NCI-H1930 (cell line): ENCODE results near the gene SLMAP.

Experiments
- DNase-seq, 2 experiments: peaks; one replicate each; lab custom pipeline; 2025; lab: John Stamatoyannopoulos, UW

Gene SLMAP, protein sequence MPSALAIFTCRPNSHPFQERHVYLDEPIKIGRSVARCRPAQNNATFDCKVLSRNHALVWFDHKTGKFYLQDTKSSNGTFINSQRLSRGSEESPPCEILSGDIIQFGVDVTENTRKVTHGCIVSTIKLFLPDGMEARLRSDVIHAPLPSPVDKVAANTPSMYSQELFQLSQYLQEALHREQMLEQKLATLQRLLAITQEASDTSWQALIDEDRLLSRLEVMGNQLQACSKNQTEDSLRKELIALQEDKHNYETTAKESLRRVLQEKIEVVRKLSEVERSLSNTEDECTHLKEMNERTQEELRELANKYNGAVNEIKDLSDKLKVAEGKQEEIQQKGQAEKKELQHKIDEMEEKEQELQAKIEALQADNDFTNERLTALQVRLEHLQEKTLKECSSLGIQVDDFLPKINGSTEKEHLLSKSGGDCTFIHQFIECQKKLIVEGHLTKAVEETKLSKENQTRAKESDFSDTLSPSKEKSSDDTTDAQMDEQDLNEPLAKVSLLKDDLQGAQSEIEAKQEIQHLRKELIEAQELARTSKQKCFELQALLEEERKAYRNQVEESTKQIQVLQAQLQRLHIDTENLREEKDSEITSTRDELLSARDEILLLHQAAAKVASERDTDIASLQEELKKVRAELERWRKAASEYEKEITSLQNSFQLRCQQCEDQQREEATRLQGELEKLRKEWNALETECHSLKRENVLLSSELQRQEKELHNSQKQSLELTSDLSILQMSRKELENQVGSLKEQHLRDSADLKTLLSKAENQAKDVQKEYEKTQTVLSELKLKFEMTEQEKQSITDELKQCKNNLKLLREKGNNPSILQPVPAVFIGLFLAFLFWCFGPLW

DNA sequence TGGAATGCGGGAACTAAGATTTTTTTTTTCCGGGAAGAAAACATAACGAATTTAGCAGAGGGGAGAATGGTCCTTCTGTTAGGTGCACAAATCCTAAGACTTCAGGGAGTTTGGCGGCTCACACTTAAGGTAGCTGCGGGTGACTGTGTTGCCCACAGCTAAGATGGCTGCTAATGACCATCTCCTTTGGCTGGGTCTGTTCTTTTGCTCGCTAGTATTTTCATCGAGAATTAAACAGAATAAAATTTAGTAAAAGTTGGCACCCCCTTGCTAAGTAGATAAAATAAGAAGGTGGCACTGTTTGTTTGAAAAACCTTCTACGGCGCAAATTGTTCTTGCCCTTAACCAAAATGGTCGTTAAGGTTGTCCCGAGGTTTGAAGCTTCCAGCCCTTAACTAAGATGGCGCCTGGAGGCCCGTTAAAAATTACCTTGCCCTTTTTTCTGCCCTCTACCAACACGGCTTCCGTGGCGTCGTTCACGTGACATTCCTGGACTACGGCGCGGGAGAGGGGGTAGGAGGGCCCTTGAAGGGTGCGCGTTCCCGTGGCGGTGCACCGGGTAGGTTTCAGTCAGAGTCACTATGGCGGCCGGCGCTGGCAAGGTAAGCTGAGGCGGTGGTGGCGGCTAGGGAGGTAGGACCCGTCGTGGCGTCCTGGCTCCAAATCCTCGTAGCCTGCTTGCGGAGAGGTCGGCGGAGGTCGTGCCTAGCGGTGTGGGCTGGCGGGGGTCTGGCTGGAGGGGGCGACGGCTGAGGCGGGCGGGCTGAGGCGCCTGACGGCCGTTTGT, at the start of gene SLMAP:
SLMAP (plus strand) TSS at position 569 of the 787 bp plus-strand sequence. CDS start 1,343 bp downstream, outside the sequence.
- DNase-seq = peak; percentile 85 to 90

DNA sequence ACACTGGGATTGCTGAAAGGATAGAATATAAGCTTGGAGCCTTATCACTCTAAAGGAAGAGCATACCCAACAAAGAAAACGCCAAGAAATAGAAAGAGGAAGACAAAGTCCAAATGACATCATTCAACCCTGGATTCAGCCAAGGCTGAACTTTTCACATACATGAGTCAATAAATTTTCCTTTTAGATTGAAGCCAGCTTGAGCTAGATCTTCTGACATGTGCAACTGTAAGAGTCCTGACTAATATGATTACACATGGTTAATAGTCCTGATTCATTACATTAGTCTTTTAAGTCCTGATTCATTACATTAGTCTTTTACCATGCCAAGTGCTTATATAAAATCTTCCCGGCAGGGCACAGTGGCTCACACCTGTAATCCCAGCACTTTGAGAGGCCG, 49.6 kb upstream of the SLMAP start:
- DNase-seq = no peak

DNA sequence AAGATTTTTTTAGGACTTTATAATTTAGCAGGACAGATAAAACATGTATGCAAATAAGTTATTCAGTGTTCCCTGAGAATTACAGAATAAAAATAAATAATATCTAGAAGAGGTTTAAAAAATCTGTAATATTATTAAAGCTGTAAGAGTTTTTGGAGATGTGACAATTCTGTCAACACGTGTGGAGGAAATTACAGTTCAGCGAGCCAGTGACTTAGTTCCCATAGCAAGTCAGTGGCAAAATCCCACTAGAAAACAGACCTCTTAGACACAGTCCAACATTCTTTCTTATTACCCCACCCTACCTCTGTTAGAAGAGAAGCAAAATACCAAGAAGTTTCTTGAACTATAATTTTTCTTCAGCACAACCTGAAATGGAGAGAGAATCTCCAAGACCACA, 47.1 kb upstream of the SLMAP start:
- no peak for DNase-seq

DNA sequence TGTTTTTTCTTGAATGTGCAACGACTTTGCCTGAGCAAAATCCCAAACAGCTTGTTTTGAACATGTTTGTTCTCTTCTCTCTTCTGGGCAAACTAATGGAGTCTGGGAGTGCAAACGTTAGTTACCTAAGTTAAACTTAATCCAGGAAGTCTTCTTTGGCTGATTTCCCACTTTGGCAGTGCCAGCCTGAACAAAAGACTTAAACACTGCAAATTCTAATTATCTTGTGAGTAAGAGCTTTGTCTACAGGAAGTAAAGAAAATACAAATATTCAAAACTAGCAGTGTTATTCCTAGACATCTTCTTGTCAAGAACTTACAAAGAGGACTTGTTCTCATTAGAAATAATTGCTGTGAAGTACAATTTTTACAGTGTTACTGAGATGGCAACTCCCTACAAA, 46.5 kb upstream of the SLMAP start:
- no peak for DNase-seq

DNA sequence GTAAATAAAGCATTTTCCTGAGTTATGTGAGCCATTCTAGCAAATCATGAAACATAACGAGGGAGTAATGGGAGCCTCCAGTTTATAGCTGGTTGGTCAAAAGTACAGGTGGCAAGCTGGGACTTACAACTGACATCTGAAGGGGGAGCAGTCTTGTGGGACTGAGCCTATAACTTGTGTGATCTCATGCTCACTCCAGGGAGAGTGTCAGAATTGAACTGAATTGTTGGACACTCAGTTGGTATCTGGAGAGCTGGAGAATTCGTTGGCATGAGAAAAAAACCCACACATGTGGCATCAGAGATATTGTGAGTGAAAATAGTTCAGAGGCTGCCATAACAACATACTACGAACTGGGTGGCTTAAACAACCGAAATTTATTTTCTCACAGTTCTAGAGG, 40.4 kb upstream of the SLMAP start:
- no peak for DNase-seq

DNA sequence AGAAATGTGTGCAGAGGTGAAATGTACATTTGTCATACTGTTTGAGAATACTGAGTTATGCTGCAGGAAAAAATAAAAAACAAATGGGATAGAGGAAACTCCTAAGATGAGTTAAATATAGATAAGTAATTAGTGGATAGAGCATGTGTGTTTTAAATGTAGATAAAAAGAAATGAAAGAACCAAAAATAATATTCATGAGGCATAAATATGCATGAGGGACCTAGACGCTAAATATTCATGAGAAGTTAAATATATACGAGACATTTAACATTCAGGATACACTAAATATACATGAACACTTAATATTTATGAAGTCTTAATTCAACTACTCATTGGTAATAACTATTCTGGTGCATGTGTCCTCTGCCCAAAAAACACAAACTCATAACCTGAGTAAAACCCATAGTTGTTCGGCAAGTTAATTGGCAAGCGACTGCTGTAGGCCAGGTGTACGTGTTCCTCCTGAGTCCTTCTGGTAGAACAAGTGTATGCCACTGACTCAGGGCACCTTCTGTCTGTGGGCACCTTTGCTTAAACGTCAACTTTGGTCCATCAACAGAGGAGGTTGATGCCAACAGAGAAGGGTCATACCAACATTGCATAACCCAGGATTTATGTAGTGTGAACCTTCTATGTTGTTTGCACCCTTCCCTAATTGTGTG, 38.8 kb upstream of the SLMAP start:
- no peak for DNase-seq

DNA sequence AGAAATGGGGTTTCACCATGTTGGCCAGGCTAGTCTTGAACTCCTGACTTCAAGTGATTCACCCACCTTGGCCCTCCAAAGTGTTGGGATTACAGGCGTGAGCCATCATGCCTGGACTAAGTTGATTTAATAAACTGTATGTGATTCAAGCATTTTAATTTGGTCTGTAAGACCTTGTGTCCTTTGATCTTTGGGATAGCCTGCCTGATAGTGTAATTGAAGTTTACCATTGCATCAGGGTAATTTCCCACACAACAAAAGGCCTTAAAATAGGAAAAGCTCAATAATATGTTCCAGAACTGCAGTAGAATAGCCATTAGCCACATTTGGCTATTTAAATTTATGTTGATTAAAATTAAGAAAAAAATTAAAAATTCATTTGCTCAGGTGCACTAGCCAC, 38.0 kb upstream of the SLMAP start:
- DNase-seq = no peak

DNA sequence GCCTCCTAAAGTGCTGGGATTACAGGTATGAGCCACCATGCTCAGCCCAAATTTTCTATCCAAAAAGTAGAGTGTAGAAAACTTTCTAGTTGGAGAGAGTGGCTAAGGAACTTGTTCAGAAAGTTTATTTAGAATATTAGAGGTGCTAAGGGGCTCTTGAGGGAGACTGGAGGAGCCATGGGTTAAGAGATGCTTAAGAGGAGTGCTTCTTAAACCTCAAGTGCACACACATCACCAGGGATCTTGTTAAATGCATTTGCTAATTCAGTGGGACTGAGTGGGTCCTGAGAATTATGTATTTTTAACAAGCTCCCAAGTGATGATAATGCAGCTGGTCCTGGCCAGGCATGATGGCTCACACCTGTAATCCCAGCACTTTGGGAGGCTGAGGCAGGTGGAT, 29.7 kb upstream of the SLMAP start:
- no peak for DNase-seq

DNA sequence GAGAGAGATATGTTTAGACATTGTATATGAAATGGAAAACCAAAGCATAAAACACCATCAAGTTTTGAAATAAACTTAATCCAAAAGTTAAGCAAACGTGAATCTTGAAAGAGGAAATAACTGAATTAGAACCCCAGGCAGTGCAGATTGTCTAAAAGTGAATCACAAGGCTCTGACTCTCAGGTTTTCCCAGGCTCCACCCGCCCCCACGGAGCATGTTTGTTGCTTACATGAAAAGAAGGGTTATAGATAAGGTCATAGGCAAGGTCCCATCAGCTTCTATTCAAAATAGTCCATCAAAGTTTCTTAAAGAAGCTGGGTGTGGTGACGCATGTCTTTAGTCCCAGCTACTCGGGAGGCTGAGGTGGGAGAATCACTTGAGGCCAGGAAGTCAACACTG, 29.0 kb upstream of the SLMAP start:
- no peak for DNase-seq

DNA sequence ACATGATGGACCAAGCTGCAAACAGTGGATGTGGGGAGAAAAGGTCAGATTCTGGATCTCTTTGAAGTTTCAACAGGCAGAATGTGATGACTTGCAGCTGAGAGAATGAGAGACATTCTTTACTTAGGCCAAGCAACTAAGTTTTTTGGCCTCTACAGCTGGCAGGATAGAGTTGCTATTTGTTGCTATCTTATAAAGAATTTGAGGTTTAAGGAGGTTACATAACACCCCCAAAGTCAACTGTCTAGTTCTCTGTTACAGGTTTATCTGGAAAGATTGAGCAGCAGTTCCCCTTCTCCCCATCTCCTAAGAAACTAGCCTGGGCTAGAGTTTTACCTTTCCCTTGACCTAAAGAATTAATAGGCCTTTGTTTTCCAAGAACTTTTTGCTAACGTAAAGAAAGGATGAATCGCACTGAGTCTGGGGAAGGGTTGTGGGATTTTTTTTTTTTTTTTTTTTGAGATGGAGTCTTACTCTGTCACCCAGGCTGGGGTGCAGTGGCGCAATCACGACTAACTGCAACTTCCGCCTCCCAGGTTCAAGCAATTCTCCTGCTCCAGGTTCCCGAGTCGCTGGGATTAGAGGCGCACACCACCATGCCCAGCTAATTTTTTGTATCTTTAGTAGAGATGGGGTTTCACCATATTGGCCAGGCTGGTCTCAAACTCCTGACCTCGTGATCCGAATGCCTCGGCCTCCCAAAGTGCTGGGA, 26.6 kb upstream of the SLMAP start:
- no peak for DNase-seq

DNA sequence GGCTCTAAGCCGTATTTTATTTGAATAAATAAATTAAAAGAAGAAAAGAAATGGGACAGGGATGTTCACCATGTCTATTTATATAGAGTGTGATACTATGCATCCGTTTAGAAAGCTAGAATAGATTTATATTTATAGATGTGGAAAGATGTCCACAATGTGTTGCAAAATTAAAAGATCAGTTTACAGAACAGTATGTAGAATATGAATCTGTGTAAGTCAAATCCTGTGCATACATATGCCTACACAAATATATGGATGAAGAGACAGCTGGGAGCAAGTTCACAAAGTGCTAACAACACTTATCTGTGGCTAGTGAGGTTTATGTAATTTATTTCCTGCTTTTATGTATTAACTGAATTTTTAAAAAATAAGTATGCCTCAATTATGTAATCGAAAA, 25.4 kb upstream of the SLMAP start:
- no peak for DNase-seq

DNA sequence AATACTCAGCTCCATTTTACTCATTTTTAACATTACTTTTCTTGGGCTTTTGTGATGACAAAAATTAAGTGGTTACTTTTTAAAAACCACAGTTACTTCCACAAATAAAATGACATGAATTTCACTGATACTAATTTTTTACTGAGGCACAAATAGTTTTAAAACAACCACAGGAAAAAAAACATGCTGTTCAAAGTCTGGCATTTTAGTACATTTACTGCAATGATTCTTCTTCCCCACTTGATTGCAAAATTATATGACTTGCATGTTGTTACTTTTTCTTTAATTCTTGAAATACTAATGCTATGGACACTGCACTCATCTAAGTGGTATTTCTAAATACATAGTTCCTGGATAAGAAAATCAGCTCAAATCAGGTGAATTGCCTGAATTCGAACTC, 24.8 kb upstream of the SLMAP start:
- DNase-seq = no peak

DNA sequence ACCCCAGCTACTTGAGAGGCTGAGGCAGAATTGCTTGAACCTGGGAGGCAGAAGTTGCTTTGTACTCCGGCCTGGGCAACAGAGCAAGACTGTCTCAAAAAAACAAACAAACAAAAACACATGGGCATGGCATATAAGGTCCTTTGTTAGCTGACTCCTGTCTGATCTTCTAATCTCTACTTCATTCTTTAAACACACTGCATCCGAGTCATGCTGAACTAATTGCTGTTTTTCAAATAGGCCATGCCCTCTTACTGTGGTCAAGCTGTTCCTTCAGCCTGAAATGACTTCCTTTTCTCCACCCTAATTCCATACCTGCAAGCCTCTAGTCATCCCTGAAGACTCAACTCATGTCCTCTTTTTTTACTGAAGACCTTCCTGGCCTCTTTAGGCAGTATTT, 22.3 kb upstream of the SLMAP start:
- no peak for DNase-seq

DNA sequence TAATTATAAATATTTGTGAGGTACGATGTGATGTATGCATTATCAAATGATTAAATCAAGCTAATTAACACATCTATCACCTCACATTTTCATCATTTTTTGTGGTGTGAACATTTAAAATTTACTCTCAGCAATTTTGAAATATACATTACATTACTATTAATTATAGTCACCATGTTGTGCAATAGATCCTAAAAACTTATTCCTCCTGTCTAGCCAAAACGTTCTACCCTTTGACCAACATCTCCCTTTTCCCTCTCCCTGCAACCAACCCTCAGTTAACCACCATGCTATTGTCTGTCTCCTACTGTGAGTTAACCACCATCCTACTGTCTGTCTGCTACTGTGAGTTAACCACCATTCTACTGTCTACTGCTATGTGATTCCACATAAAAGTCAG, 20.7 kb upstream of the SLMAP start:
- DNase-seq = no peak

DNA sequence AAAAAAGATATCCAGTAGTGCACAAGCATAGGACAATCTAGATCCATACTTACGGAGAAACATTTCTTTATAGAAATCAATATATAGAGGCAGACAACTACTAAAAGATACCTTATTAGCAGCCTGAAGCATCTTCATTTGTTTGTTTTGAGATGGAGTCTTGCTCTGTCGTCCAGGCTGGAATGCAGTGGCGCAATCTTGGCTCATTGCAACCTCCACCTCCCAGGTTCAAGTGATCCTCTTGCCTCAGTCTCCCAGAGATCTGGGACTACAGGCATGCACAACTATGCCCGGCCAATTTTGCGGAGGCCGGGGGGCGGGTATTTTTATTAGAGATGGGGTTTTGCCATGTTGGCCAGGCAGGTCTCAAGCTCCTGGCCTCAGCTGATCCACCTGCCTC, 18.3 kb upstream of the SLMAP start:
- no peak for DNase-seq

DNA sequence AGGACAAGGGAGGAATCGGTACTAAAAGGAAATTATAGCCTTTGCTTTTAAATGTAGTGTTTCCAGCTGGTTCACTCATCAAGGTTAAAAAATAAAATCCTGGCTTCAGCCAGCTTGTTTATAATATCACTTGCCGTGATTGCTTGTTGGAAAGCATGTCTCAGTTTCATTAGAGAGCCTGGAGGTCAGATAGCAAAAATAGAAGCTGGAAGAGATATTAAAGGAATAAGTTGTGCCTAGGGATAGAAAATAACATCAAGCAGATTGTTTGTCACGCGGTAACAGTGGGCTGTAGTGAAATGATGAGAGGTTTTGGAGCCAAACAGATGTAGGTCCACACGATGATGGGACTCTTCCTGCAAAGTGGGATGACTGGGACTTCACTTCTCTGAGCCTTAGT, 17.7 kb upstream of the SLMAP start:
- DNase-seq = no peak

DNA sequence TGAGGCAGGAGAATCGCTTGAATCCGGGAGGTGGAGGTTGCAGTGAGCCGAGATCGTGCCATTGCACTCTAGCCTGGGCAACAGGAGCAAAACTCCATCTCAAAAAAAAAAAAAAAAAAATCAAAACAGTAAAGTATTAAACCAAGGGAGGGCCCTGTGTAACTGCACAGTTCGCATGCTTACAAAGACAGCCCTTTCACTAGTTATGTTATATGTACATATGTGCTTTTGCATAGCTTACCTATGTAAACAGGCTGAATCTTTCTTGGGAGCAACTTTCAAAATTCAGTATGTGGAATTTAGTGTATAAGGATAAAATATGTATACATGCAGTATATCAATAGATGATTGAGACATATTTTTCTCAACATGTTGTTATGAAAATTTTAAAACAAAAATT, 16.1 kb upstream of the SLMAP start:
- DNase-seq = no peak

DNA sequence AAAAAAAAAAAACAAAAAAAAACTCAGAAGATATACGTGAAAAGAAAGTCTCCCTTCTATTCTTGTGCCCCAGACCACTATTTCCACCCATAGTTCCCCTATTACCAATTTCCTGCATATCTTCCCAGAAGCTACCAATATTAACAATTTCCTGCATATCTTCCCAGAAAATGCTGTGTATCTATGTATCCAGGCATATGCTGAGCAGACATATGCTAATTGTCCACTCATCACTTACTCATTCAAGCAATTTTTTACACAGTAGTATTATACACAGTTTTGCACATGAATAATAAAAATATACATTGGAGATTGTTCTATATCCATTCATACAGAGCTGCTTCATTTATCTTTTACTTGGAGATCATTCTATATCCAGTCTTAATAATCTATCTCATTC, 12.6 kb upstream of the SLMAP start:
- no peak for DNase-seq

DNA sequence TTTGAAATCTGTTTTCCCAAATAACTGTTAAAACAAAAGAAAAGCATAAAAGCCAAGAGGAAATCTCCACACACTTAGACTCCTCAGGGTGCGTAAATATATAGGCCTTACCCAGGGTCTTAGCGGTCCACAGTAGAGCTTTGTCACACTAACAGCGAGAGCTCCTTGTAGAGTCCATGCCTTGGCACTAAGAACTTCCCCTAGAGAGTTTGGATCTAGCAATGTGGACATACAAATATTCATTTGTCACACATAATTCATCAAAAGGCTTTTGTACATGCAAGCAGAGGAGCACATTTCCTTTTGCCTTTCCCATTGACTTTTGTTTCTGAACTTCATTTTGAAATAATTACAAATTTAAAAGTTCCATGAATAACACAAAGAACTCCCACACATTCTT, 11.0 kb upstream of the SLMAP start:
- DNase-seq = no peak

DNA sequence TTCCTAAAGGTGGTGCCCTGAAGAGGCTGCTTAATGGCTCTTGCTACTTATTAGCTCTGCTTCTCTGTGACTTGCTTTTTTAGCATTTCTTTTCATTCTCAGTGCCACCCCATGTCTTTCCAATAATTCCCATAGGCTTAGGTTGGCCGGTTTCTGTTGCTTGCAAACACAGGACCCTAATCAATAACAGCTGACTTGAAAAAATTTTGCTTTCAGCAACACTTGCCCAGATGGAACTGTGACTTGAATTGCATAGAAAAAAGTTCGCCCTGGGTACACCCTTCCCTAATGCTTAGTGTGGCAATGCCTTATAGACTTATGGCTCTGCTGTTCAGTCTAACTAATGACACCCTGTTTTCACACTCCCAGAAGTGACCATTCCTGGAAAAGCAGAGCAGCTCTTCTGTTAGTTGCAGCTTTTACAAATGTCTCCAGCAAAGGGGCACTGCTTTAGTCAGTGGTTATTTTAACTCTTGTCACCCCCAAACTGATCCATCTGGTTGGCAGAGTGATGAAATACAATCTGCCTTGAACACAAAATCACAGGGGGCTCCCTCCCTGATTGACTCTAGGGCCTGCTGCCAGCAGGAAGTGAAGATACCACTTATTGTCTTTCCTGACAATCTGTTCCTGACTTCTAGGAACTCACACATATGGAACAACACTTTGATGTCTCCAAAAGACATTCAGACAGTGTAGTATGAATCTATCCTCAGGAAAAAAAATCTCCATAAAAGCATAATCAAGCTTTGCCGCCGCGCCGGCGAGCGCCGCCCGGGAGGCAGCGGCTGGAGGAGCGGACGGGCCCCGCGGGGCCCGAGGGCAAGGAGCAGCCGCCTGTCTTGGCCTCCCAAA, 9.7 kb upstream of the SLMAP start:
- DNase-seq = no peak
